Memory B cell (primary cell): ENCODE results near the gene PLD1.
"Not testable (repeated sequence)": the region's sequence is repeated elsewhere in the genome, so short reads cannot be mapped to it uniquely, and the experiment has no call there.

Experiments
- ATAC-seq: fragments of 150-1000 bp; cut with Tn5 transposase; 2 replicates; pipeline ENCODE4 v1.10.0; 2021; ENCODE audit warnings: low read depth, mild to moderate bottlenecking, moderate library complexity
- DNase-seq, 2 donors: peaks; one replicate each; pipeline ENCODE4 v3.0.0; 2022; ENCODE audit warnings: low spot score in 2 of 2
- H3K27ac Mint-ChIP-seq: one replicate; pipeline ENCODE4 v1.8.0; 2022; ENCODE audit warnings: mild to moderate bottlenecking, moderate library complexity, mixed read lengths
- H3K27me3 Mint-ChIP-seq: one replicate; pipeline ENCODE4 v1.8.0; 2022; ENCODE audit warnings: mixed read lengths
- H3K36me3 Mint-ChIP-seq: one replicate; pipeline ENCODE4 v1.8.0; 2022; ENCODE audit warnings: mild to moderate bottlenecking, mixed read lengths
- H3K4me1 Mint-ChIP-seq: one replicate; pipeline ENCODE4 v1.8.0; 2022; ENCODE audit warnings: mixed read lengths
- H3K4me3 Mint-ChIP-seq: one replicate; pipeline ENCODE4 v1.8.0; 2022; ENCODE audit warnings: mild to moderate bottlenecking, moderate library complexity, mixed read lengths
- H3K9me3 Mint-ChIP-seq: one replicate; pipeline ENCODE4 v1.8.0; 2022; ENCODE audit warnings: mixed read lengths

Gene PLD1

GRCh38 chr3:171752329-171752728, 58.0 kb downstream of the PLD1 start:
- H3K9me3 Mint-ChIP-seq = no peaks in the 10 kb centered on the region
- peaks cover 4% of the 10 kb centered on the region for H3K27me3 Mint-ChIP-seq
- no peak for ATAC-seq
- H3K36me3 Mint-ChIP-seq = no peaks in the 10 kb centered on the region
- DNase-seq = no peak
- H3K4me3 Mint-ChIP-seq = no peak overlapping the region
- H3K27ac Mint-ChIP-seq = no peak overlapping the region
- H3K4me1 Mint-ChIP-seq = no peaks in the 10 kb centered on the region

GRCh38 chr3:171749124-171749523, 61.2 kb downstream of the PLD1 start:
- no peak overlapping the region for H3K27ac Mint-ChIP-seq

GRCh38 chr3:171748064-171748924, 62.0 kb downstream of the PLD1 start:
- Mint-ChIP-seq H3K27ac (no peak overlapping the region), H3K27me3 (peaks cover 7% of the 10 kb centered on the region), H3K9me3 (no peaks in the 10 kb centered on the region), H3K36me3 (no peaks in the 10 kb centered on the region), H3K4me3 (no peak overlapping the region), H3K4me1 (no peaks in the 10 kb centered on the region)
- ATAC-seq (no peak), DNase-seq (no peak)

More at GRCh38 chr3:171749124-171749523, 61.2 kb downstream of the PLD1 start:
- Mint-ChIP-seq H3K9me3 (no peaks in the 10 kb centered on the region), H3K4me3 (no peak overlapping the region), H3K4me1 (no peaks in the 10 kb centered on the region), H3K27me3 (peaks cover 7% of the 10 kb centered on the region), H3K36me3 (no peaks in the 10 kb centered on the region)
- no peak for DNase-seq
- ATAC-seq = no peak

- Mint-ChIP-seq H3K4me3 (no peak overlapping the region), H3K27me3 (peaks cover 7% of the 10 kb centered on the region), H3K9me3 (no peaks in the 10 kb centered on the region), H3K27ac (no peak overlapping the region), H3K36me3 (no peaks in the 10 kb centered on the region), H3K4me1 (no peaks in the 10 kb centered on the region)
- no peak for DNase-seq
- no peak for ATAC-seq
These were observed 62.9 kb downstream of the PLD1 start for GRCh38 chr3:171747223-171747920.

- not testable (repeated sequence) for H3K4me3 Mint-ChIP-seq, DNase-seq, H3K36me3 Mint-ChIP-seq, H3K27me3 Mint-ChIP-seq, H3K27ac Mint-ChIP-seq, H3K9me3 Mint-ChIP-seq, ATAC-seq, H3K4me1 Mint-ChIP-seq
These were observed 63.7 kb downstream of the PLD1 start for GRCh38 chr3:171746320-171747222.

- Mint-ChIP-seq H3K27ac (no peak overlapping the region), H3K36me3 (no peaks in the 10 kb centered on the region), H3K4me1 (no peaks in the 10 kb centered on the region), H3K9me3 (no peaks in the 10 kb centered on the region), H3K4me3 (no peak overlapping the region), H3K27me3 (peaks cover 7% of the 10 kb centered on the region)
- DNase-seq (no peak), ATAC-seq (no peak)
These were observed 64.5 kb downstream of the PLD1 start for GRCh38 chr3:171745577-171746319.

GRCh38 chr3:171744158-171744741, 66.0 kb downstream of the PLD1 start:
- no peak overlapping the region for H3K4me3 Mint-ChIP-seq
- DNase-seq = no peak
- H3K4me1 Mint-ChIP-seq = no peaks in the 10 kb centered on the region
- no peak for ATAC-seq
- no peak overlapping the region for H3K27ac Mint-ChIP-seq
- no peaks in the 10 kb centered on the region for H3K9me3 Mint-ChIP-seq
- H3K27me3 Mint-ChIP-seq = peaks cover 7% of the 10 kb centered on the region
- H3K36me3 Mint-ChIP-seq = no peaks in the 10 kb centered on the region

GRCh38 chr3:171743327-171744157, 66.7 kb downstream of the PLD1 start:
- Mint-ChIP-seq H3K27me3 (peaks cover 5% of the 10 kb centered on the region), H3K9me3 (no peaks in the 10 kb centered on the region), H3K27ac (no peak overlapping the region), H3K4me3 (no peak overlapping the region), H3K4me1 (no peaks in the 10 kb centered on the region), H3K36me3 (no peaks in the 10 kb centered on the region)
- no peak for DNase-seq
- no peak for ATAC-seq

- Mint-ChIP-seq H3K4me3 (no peak overlapping the region), H3K9me3 (no peaks in the 10 kb centered on the region), H3K27ac (no peak overlapping the region), H3K36me3 (no peaks in the 10 kb centered on the region), H3K4me1 (no peaks in the 10 kb centered on the region), H3K27me3 (peaks cover 3% of the 10 kb centered on the region)
- no peak for DNase-seq
- ATAC-seq = no peak
These were observed 68.9 kb downstream of the PLD1 start for GRCh38 chr3:171741377-171741776.

- Mint-ChIP-seq H3K27me3 (no peaks in the 10 kb centered on the region), H3K9me3 (no peaks in the 10 kb centered on the region), H3K4me1 (no peaks in the 10 kb centered on the region), H3K27ac (no peak overlapping the region), H3K36me3 (no peaks in the 10 kb centered on the region), H3K4me3 (no peak overlapping the region)
- ATAC-seq = no peak
- DNase-seq = no peak
These were observed 73.7 kb downstream of the PLD1 start for GRCh38 chr3:171736556-171736955.

GRCh38 chr3:171733561-171733960, 76.7 kb downstream of the PLD1 start:
- no peaks in the 10 kb centered on the region for H3K9me3 Mint-ChIP-seq
- H3K36me3 Mint-ChIP-seq = no peaks in the 10 kb centered on the region

GRCh38 chr3:171732756-171733155, 77.5 kb downstream of the PLD1 start:
- Mint-ChIP-seq H3K9me3 (no peaks in the 10 kb centered on the region), H3K4me1 (no peaks in the 10 kb centered on the region), H3K4me3 (no peak overlapping the region), H3K27ac (no peak overlapping the region), H3K27me3 (no peaks in the 10 kb centered on the region), H3K36me3 (no peaks in the 10 kb centered on the region)
- no peak for ATAC-seq
- no peak for DNase-seq

More at GRCh38 chr3:171733561-171733960, 76.7 kb downstream of the PLD1 start:
- H3K4me3 Mint-ChIP-seq = no peak overlapping the region
- ATAC-seq (no peak), DNase-seq (no peak)
- no peaks in the 10 kb centered on the region for H3K4me1 Mint-ChIP-seq
- H3K27ac Mint-ChIP-seq = no peak overlapping the region
- no peaks in the 10 kb centered on the region for H3K27me3 Mint-ChIP-seq
